Astrocyte of the cerebellum (primary cell): ENCODE results near the gene MRS2.

Experiments
- DNase-seq: peaks from one replicate; pipeline ENCODE4 v3.0.0-alpha.2; 2011; ENCODE audit warnings: low read depth
- H3K4me3 ChIP-seq: 2 replicates; pipeline ENCODE4 v1.5.1; 2011; ENCODE audit warnings: mild to moderate bottlenecking, low read depth, low read length, moderate library complexity
- CTCF ChIP-seq: IDR thresholded peaks from 2 replicates; pipeline ENCODE4 v1.5.1; 2012; ENCODE audit warnings: low read length, low read depth, moderate library complexity, mild to moderate bottlenecking; ENCODE audit errors: missing control alignments
- in situ Hi-C: cut with HindIII; loops from 2 replicates; pipeline ENCODE4 v1.10.0; 2017; ENCODE audit warnings: low sequenced_read_pairs

MRS2 gene

GRCh38 chr6:24402697-24403500, at the start of gene MRS2:
TSS of gene MRS2 (plus strand) at chr6:24402936. CDS start at chr6:24403047, 111 bp downstream.
- DNase-seq: peak; percentile 26
- in situ Hi-C loops: no loop called here
- no peak for TF ChIP-seq CTCF
- H3K4me3 ChIP-seq: peak within 1 kb of the TSS; percentile 66

- in situ Hi-C loops: no loop called here
- DNase-seq: no peak
- no peak overlapping the region for H3K4me3 ChIP-seq
- no peak for TF ChIP-seq CTCF
Measured at GRCh38 chr6:24353861-24354260, 48.9 kb upstream of the MRS2 start.

GRCh38 chr6:24355393-24355792, 47.3 kb upstream of the MRS2 start:
- TF ChIP-seq CTCF: no peak
- DNase-seq: no peak
- in situ Hi-C loops: no loop called here
- no peak overlapping the region for H3K4me3 ChIP-seq

- TF ChIP-seq CTCF: no peak
- no peak for DNase-seq
- in situ Hi-C loops: no loop called here
- H3K4me3 ChIP-seq: no peak overlapping the region
Measured at GRCh38 chr6:24356310-24356973, 46.3 kb upstream of the MRS2 start.

- no peak for DNase-seq
- no peak for TF ChIP-seq CTCF
- peak within 1 kb of the TSS; percentile 39 for H3K4me3 ChIP-seq
- in situ Hi-C loops: no loop called here
Measured at GRCh38 chr6:24357336-24358218, 45.2 kb upstream of the MRS2 start, which contains the start of gene DCDC2. TSS of gene DCDC2 (minus strand) at chr6:24358059. CDS start at chr6:24357750, 309 bp downstream.

GRCh38 chr6:24358219-24358821, 44.4 kb upstream of the MRS2 start:
- no peak for TF ChIP-seq CTCF
- DNase-seq: no peak
- peak overlapping the region; percentile 39 for H3K4me3 ChIP-seq
- in situ Hi-C loops: no loop called here
